ENCODE measurements around the gene KLHDC10. TPM values are rescaled to one million over a fixed set of nuclear protein-coding genes. Genes with fewer than 3 reads are reported as not detected.
"Not testable (repeated sequence)": the region's sequence is repeated elsewhere in the genome, so short reads cannot be mapped to it uniquely, and the experiment has no call there.

The KLHDC10 gene
- total and polyA plus RNA-seq, 9 donors: 11.3 to 36.4 (median 26.7) TPM

- Histone ChIP-seq H3K27ac (no peak overlapping the region), H3K27me3 (no peaks in the 10 kb centered on the region), H3K4me3 (no peak overlapping the region), H3K36me3 (no peaks in the 10 kb centered on the region), H3K4me1 (ENCODE audit: insufficient read depth) (no peaks in the 10 kb centered on the region), H3K9me3 (no peaks in the 10 kb centered on the region)
- DNase-seq: no peak
- TF ChIP-seq POLR2A (IDR thresholded peaks at IDR 0.05) (no peak), CTCF (IDR thresholded peaks at IDR 0.05) (no peak), EP300 (IDR thresholded peaks at IDR 0.05) (no peak)
- intact Hi-C loops (cut with DNase I): no loop called here
These were observed 53.2 kb downstream of the KLHDC10 start for GRCh38 chr7:130123501-130123900.

GRCh38 chr7:130124711-130125110 lies 54.4 kb downstream of the KLHDC10 start:
- 86 to 94% (median 90%) methylated on average over 2 of the region's 2 CpGs for WGBS, 3 donors
- no peak for DNase-seq
- intact Hi-C loops (cut with DNase I): no loop called here
- TF ChIP-seq EP300 (IDR thresholded peaks at IDR 0.05): no peak
- TF ChIP-seq CTCF (IDR thresholded peaks at IDR 0.05): no peak
- TF ChIP-seq POLR2A (IDR thresholded peaks at IDR 0.05): no peak
- no peaks in the 10 kb centered on the region for H3K9me3 ChIP-seq
- no peak overlapping the region for H3K27ac ChIP-seq
- H3K27me3 ChIP-seq: no peaks in the 10 kb centered on the region
- H3K4me1 ChIP-seq (ENCODE audit: insufficient read depth): no peaks in the 10 kb centered on the region
- H3K4me3 ChIP-seq: no peak overlapping the region
- H3K36me3 ChIP-seq: no peaks in the 10 kb centered on the region

- DNase-seq; H3K4me1 ChIP-seq (ENCODE audit: insufficient read depth); H3K27ac ChIP-seq; H3K27me3 ChIP-seq; H3K9me3 ChIP-seq; H3K36me3 ChIP-seq; intact Hi-C loops (cut with DNase I); H3K4me3 ChIP-seq: not testable (repeated sequence)
- WGBS, 3 donors: 95 to 98% (median 96%) methylated on average over 3 of the region's 3 CpGs
These were observed 56.5 kb downstream of the KLHDC10 start for GRCh38 chr7:130126840-130127239.

- intact Hi-C loops (cut with DNase I): no loop called here
- 16 to 18% (median 16%) methylated on average over 2 of the region's 2 CpGs for WGBS, 3 donors
- Histone ChIP-seq H3K27ac (no peak overlapping the region), H3K4me3 (no peak overlapping the region), H3K4me1 (ENCODE audit: insufficient read depth) (no peaks in the 10 kb centered on the region), H3K36me3 (no peaks in the 10 kb centered on the region), H3K9me3 (no peaks in the 10 kb centered on the region), H3K27me3 (no peaks in the 10 kb centered on the region)
- no peak for DNase-seq
- TF ChIP-seq CTCF (IDR thresholded peaks at IDR 0.05) (no peak), EP300 (IDR thresholded peaks at IDR 0.05) (no peak), POLR2A (IDR thresholded peaks at IDR 0.05) (no peak)
These were observed 57.1 kb downstream of the KLHDC10 start for GRCh38 chr7:130127404-130127803.

GRCh38 chr7:130127821-130128317 lies 57.5 kb downstream of the KLHDC10 start:
- Histone ChIP-seq H3K36me3 (no peaks in the 10 kb centered on the region), H3K9me3 (no peaks in the 10 kb centered on the region), H3K27ac (no peak overlapping the region), H3K27me3 (no peaks in the 10 kb centered on the region), H3K4me1 (ENCODE audit: insufficient read depth) (no peaks in the 10 kb centered on the region), H3K4me3 (no peak overlapping the region)
- intact Hi-C loops (cut with DNase I): no loop called here
- DNase-seq: no peak
- WGBS, 3 donors: 10 to 11% (median 11%) methylated on average over 1 of the region's 1 CpG
- TF ChIP-seq EP300 (IDR thresholded peaks at IDR 0.05): no peak
- TF ChIP-seq CTCF (IDR thresholded peaks at IDR 0.05): no peak
- TF ChIP-seq POLR2A (IDR thresholded peaks at IDR 0.05): no peak
